ENCODE results near the gene MAP3K5. TPM values are rescaled to one million over a fixed set of nuclear protein-coding genes. Genes with fewer than 3 reads are reported as not detected.
A peak's percentile ranks its signal among the peaks of the same experiment; 100 is the strongest.

MAP3K5 gene
- total and polyA plus RNA-seq, 4 donors: 7.5 to 28.3 (median 22.8) TPM

DNA sequence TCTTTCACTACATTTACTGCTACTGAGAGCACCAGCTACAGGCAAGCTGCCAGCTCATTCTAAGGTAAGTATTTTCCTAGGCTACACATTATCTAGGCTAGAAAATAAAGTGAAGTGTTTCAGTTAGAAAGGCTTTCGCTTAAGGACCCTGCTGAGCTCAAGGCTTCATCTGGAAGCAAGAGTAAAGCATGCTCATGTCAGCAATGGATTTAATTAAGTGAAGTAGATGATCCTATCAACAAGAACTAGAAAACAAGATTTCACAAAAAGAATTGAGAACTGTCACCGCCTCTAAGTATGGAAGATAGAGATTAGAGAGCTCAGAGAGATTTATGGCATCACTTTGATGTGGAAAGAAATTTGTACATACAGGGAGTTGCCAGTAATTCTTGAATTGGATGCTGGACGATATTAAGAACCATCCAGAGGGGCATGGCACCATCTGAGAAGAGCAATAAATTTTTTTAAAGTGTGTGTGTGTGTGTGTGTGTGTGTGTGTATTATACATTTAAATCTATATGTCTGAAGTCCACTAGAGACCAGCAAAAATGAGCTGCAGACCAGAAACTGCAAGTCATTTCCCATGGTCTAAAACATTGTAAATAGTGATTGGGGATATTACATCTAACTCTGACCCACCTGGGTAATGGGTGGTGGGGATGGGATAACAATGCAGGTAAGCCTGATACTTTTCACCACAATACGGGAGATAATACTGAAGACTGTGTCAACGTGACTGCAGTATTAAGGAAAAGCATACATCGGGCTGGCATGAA lies 136.8 kb downstream of the MAP3K5 start:
- H3K27me3 ChIP-seq (ENCODE audit: control insufficient read depth in 3 of 3, insufficient read depth in 3 of 3, low read length in 2 of 3): no peaks in the 10 kb centered on the region
- no peak for ATAC-seq (ENCODE audit: insufficient read depth, low FRiP score)
- H3K4me3 ChIP-seq: no peak overlapping the region
- H3K36me3 ChIP-seq (ENCODE audit: control insufficient read depth in 4 of 4, insufficient read depth in 4 of 4, low read length in 4 of 4): peaks cover 0 to 5% (median 0%) of the 10 kb centered on the region in 4 donors
- no peaks in the 10 kb centered on the region for H3K4me1 ChIP-seq (ENCODE audit: control insufficient read depth in 5 of 5, insufficient read depth in 5 of 5, low read length in 5 of 5)
- H3K9me3 ChIP-seq (ENCODE audit: control insufficient read depth in 4 of 4, insufficient read depth in 3 of 4, low read length in 3 of 4): no peaks in the 10 kb centered on the region
- DNase-seq: peak; percentile 26 to 70 (median 27)
- H3K27ac ChIP-seq (ENCODE audit: low read depth in 1 of 2, low read length in 1 of 2): no peak overlapping the region
- TF ChIP-seq, protein P1, sequence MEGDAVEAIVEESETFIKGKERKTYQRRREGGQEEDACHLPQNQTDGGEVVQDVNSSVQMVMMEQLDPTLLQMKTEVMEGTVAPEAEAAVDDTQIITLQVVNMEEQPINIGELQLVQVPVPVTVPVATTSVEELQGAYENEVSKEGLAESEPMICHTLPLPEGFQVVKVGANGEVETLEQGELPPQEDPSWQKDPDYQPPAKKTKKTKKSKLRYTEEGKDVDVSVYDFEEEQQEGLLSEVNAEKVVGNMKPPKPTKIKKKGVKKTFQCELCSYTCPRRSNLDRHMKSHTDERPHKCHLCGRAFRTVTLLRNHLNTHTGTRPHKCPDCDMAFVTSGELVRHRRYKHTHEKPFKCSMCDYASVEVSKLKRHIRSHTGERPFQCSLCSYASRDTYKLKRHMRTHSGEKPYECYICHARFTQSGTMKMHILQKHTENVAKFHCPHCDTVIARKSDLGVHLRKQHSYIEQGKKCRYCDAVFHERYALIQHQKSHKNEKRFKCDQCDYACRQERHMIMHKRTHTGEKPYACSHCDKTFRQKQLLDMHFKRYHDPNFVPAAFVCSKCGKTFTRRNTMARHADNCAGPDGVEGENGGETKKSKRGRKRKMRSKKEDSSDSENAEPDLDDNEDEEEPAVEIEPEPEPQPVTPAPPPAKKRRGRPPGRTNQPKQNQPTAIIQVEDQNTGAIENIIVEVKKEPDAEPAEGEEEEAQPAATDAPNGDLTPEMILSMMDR (IDR thresholded peaks at IDR 0.05; ENCODE audit: control extremely low read depth, extremely low read depth): no peak
- 74 to 83% methylated on average over 6 of the region's 6 CpGs for WGBS, 2 donors
- H3K9ac ChIP-seq (ENCODE audit: insufficient read depth in 1 of 2, low read length in 2 of 2): no peak overlapping the region

DNA sequence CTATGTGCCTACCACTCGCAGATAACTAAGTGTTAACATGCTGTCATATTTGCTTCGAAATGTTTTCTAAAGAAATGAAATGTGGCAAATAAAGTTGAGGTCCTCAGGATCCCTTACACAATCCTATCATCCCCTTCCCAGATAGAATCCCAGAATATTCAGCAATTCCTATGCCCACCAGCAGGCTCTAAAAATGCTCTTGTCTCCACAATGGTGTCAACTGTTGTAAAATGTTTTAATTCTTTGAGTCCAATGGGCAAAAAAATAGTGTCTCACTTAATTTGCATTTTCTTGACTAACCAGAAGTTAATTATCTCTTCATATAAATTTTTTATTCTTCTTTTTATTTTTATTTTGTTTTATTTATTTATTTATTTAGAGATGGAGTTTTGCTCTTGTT lies 138.2 kb downstream of the MAP3K5 start:
- TF ChIP-seq, protein P1 (IDR thresholded peaks at IDR 0.05; ENCODE audit: control extremely low read depth, extremely low read depth): no peak
- no peaks in the 10 kb centered on the region for H3K9me3 ChIP-seq (ENCODE audit: control insufficient read depth in 4 of 4, insufficient read depth in 3 of 4, low read length in 3 of 4)
- 89 to 100% methylated on average over 2 of the region's 2 CpGs for WGBS, 2 donors

DNA sequence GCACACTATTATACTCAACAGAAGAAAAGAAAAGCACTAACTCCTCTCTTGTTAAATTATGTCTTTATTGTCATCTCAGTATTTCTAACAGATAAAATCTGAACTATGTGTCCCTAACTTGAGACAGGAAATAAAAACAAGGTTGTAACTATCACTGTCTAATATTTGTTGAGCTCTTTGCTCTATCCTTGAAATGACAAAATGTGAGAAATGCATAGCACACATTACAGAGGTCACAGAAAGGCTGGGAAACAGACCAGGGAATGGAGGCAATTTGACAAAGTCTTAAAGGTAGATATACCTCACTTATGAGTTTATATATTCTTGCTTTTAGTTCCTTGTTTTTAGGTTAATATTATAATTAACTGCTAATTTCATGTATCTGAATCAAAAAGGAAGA lies 139.6 kb downstream of the MAP3K5 start:
- no peak overlapping the region for H3K27ac ChIP-seq (ENCODE audit: low read depth in 1 of 2, low read length in 1 of 2)
- peaks cover 0 to 3% (median 1%) of the 10 kb centered on the region in 4 donors for H3K36me3 ChIP-seq (ENCODE audit: control insufficient read depth in 4 of 4, insufficient read depth in 4 of 4, low read length in 4 of 4)
- H3K27me3 ChIP-seq (ENCODE audit: control insufficient read depth in 3 of 3, insufficient read depth in 3 of 3, low read length in 2 of 3): no peaks in the 10 kb centered on the region
- H3K4me1 ChIP-seq (ENCODE audit: control insufficient read depth in 5 of 5, insufficient read depth in 5 of 5, low read length in 5 of 5): peaks cover 0 to 3% (median 0%) of the 10 kb centered on the region in 5 donors
- DNase-seq (no peak), ATAC-seq (ENCODE audit: insufficient read depth, low FRiP score) (no peak)
- no peaks in the 10 kb centered on the region for H3K9me3 ChIP-seq (ENCODE audit: control insufficient read depth in 4 of 4, insufficient read depth in 3 of 4, low read length in 3 of 4)
- TF ChIP-seq, protein P1 (IDR thresholded peaks at IDR 0.05; ENCODE audit: control extremely low read depth, extremely low read depth): no peak
- no peak overlapping the region for H3K4me3 ChIP-seq
- H3K9ac ChIP-seq (ENCODE audit: insufficient read depth in 1 of 2, low read length in 2 of 2): no peak overlapping the region

More for the DNA sequence above, 138.2 kb downstream of the MAP3K5 start:
- no peak for DNase-seq
- Histone ChIP-seq H3K36me3 (ENCODE audit: control insufficient read depth in 4 of 4, insufficient read depth in 4 of 4, low read length in 4 of 4) (peaks cover 0 to 6% (median 1%) of the 10 kb centered on the region in 4 donors), H3K27ac (ENCODE audit: low read depth in 1 of 2, low read length in 1 of 2) (no peak overlapping the region), H3K27me3 (ENCODE audit: control insufficient read depth in 3 of 3, insufficient read depth in 3 of 3, low read length in 2 of 3) (no peaks in the 10 kb centered on the region), H3K9ac (ENCODE audit: insufficient read depth in 1 of 2, low read length in 2 of 2) (no peak overlapping the region), H3K4me3 (no peak overlapping the region), H3K4me1 (ENCODE audit: control insufficient read depth in 5 of 5, insufficient read depth in 5 of 5, low read length in 5 of 5) (no peaks in the 10 kb centered on the region)
- no peak for ATAC-seq (ENCODE audit: insufficient read depth, low FRiP score)

Data from lung (tissue), 12 donors.